Thyroid gland (tissue), 4 donors: ENCODE data around the gene GAREM1.

Experiments
- POLR2A ChIP-seq, 2 donors: fragments of 450-650 bp; IDR thresholded peaks; one replicate each; pipeline ENCODE4 v1.6.1; 2017; ENCODE audit warnings: antibody characterized with exemption in 2 of 2, mild to moderate bottlenecking in 2 of 2, moderate library complexity in 1 of 2
- TF ChIP-seq, protein P1 (sequence below), 6 experiments: fragments of 200-600 bp in 3 of 6; fragments of 450-650 bp in 3 of 6; sonication (generic) in 3 of 6; IDR thresholded peaks; one replicate each; pipeline ENCODE4 v1.5.1; 2016 to 2019; ENCODE audit warnings: antibody characterized with exemption in 6 of 6, mild to moderate bottlenecking in 2 of 6, inconsistent platforms in 1 of 6, moderate library complexity in 1 of 6

DNA sequence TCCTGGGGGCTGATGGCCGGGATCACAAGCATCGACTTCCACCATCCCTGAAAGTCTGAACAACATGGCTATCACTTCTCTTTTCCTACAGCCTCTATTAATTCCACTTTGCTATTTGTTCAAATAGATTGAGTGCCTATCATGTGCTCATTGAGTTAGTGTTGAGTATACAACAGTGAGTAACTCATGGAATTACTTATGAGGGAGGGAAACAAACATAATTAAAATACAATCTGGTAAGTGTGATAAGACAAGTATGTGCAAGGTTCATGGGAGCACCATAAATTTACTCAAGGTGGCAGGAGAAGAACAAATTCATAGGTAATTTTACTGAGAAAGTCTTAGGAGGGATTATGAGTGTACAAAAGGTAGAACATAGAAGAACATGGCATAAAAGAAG is 194.4 kb downstream of the GAREM1 start:
- TF ChIP-seq, protein P1, sequence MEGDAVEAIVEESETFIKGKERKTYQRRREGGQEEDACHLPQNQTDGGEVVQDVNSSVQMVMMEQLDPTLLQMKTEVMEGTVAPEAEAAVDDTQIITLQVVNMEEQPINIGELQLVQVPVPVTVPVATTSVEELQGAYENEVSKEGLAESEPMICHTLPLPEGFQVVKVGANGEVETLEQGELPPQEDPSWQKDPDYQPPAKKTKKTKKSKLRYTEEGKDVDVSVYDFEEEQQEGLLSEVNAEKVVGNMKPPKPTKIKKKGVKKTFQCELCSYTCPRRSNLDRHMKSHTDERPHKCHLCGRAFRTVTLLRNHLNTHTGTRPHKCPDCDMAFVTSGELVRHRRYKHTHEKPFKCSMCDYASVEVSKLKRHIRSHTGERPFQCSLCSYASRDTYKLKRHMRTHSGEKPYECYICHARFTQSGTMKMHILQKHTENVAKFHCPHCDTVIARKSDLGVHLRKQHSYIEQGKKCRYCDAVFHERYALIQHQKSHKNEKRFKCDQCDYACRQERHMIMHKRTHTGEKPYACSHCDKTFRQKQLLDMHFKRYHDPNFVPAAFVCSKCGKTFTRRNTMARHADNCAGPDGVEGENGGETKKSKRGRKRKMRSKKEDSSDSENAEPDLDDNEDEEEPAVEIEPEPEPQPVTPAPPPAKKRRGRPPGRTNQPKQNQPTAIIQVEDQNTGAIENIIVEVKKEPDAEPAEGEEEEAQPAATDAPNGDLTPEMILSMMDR (IDR thresholded peaks at IDR 0.05), result no peak
- TF ChIP-seq POLR2A (IDR thresholded peaks at IDR 0.05), result no peak
